Trophoblast cell (in vitro differentiated cells and primary cell): Measurements from ENCODE around the gene ZDHHC24.
A peak's percentile ranks its signal among the peaks of the same experiment; 100 is the strongest.
"Not testable (repeated sequence)": the region's sequence is repeated elsewhere in the genome, so short reads cannot be mapped to it uniquely, and the experiment has no call there.

Source experiments
- DNase-seq, 2 donors: peaks; one replicate each; pipeline ENCODE4 v3.0.0-alpha.2; 2016
- H2AFZ ChIP-seq: 2 replicates; pipeline ENCODE4 v1.6.1; 2013; ENCODE audit warnings: low read length, moderate library complexity, mild to moderate bottlenecking; ENCODE audit not compliant: insufficient read depth, poor library complexity
- H2AK5ac ChIP-seq: 2 replicates; pipeline ENCODE4 v1.6.1; 2013; ENCODE audit warnings: mild to moderate bottlenecking, low read length
- H2BK120ac ChIP-seq: 2 replicates; pipeline ENCODE4 v1.6.1; 2013; ENCODE audit warnings: low read length, mild to moderate bottlenecking, moderate library complexity; ENCODE audit not compliant: insufficient read depth, poor library complexity
- H2BK12ac ChIP-seq: 2 replicates; pipeline ENCODE4 v1.6.1; 2013; ENCODE audit warnings: mild to moderate bottlenecking, low read length, moderate library complexity
- H2BK5ac ChIP-seq: 2 replicates; pipeline ENCODE4 v1.6.1; 2013; ENCODE audit warnings: low read length, low read depth, moderate library complexity, mild to moderate bottlenecking; ENCODE audit not compliant: poor library complexity
- H3K14ac ChIP-seq: 2 replicates; pipeline ENCODE4 v1.6.1; 2013; ENCODE audit warnings: mild to moderate bottlenecking, low read length
- H3K18ac ChIP-seq: 2 replicates; pipeline ENCODE4 v1.6.1; 2013; ENCODE audit warnings: mild to moderate bottlenecking, low read length
- H3K23ac ChIP-seq: 2 replicates; pipeline ENCODE4 v1.6.1; 2013; ENCODE audit warnings: low read length
- H3K27ac ChIP-seq: 2 replicates; pipeline ENCODE4 v1.5.1; 2013; ENCODE audit warnings: low read depth, mild to moderate bottlenecking, inconsistent platforms, low read length, moderate library complexity
- H3K27me3 ChIP-seq: 2 replicates; pipeline ENCODE4 v1.6.1; 2013; ENCODE audit warnings: inconsistent platforms, mild to moderate bottlenecking, low read length, moderate library complexity; ENCODE audit not compliant: insufficient read depth
- H3K36me3 ChIP-seq, 2 experiments: 1 replicate in 1 of 2; 2 replicates in 1 of 2; pipeline ENCODE4 v1.6.1; 2013; ENCODE audit warnings: low read length in 2 of 2, mild to moderate bottlenecking in 2 of 2, moderate library complexity in 1 of 2; ENCODE audit not compliant: insufficient read depth in 2 of 2, control insufficient read depth in 1 of 2
- H3K4ac ChIP-seq: 2 replicates; pipeline ENCODE4 v1.6.1; 2013; ENCODE audit warnings: low read depth, mild to moderate bottlenecking, low read length, moderate library complexity
- H3K4me1 ChIP-seq, 2 experiments: 1 replicate in 1 of 2; 2 replicates in 1 of 2; pipeline ENCODE4 v1.6.1; 2013; ENCODE audit warnings: low read length in 2 of 2, mild to moderate bottlenecking in 2 of 2, moderate library complexity in 1 of 2; ENCODE audit not compliant: insufficient read depth in 2 of 2, control insufficient read depth in 1 of 2
- H3K4me2 ChIP-seq: 2 replicates; pipeline ENCODE4 v1.6.1; 2013; ENCODE audit warnings: inconsistent platforms, mild to moderate bottlenecking, low read length, moderate library complexity
- H3K4me3 ChIP-seq: 2 replicates; pipeline ENCODE4 v1.5.1; 2013; ENCODE audit warnings: mild to moderate bottlenecking, low read depth, low read length, inconsistent platforms
- H3K79me1 ChIP-seq: one replicate; pipeline ENCODE4 v1.6.1; 2013; ENCODE audit warnings: low read length
- H3K79me2 ChIP-seq: 2 replicates; pipeline ENCODE4 v1.6.1; 2013; ENCODE audit warnings: low read length, mild to moderate bottlenecking; ENCODE audit not compliant: control insufficient read depth, insufficient read depth, poor library complexity
- H3K9ac ChIP-seq: 2 replicates; pipeline ENCODE4 v1.6.1; 2013; ENCODE audit warnings: mild to moderate bottlenecking, low read length
- H3K9me3 ChIP-seq: 2 replicates; pipeline ENCODE4 v1.6.1; 2013; ENCODE audit warnings: low read depth, mild to moderate bottlenecking, control low read depth, inconsistent platforms, low read length; ENCODE audit not compliant: insufficient read depth
- H4K12ac ChIP-seq: 2 replicates; pipeline ENCODE4 v1.6.1; 2013; ENCODE audit warnings: low read depth, mild to moderate bottlenecking, low read length, moderate library complexity
- H4K8ac ChIP-seq: 2 replicates; pipeline ENCODE4 v1.6.1; 2013; ENCODE audit warnings: low read depth, mild to moderate bottlenecking, low read length, moderate library complexity
- H4K91ac ChIP-seq: one replicate; pipeline ENCODE4 v1.6.1; 2013; ENCODE audit warnings: low read depth, mild to moderate bottlenecking, low read length, moderate library complexity
- WGBS: extraction: QIAGEN DNeasy Blood & Tissue Kit; methylation state at CpG from one replicate; pipeline ENCODE4 v1.1.7; 2013; ENCODE audit warnings: missing lambda C conversion rate; ENCODE audit not compliant: insufficient read length, insufficient coverage; ENCODE audit errors: extremely low coverage; 5-methylcytosine and 5-hydroxymethylcytosine counted together

ZDHHC24 gene

GRCh38 chr11:66544952-66545351 lies 896 bp downstream of the ZDHHC24 start:
- not testable (repeated sequence) for DNase-seq, H3K9me3 ChIP-seq, H3K79me1 ChIP-seq, H2BK5ac ChIP-seq, H3K36me3 ChIP-seq, H4K8ac ChIP-seq, H2AFZ ChIP-seq, H3K18ac ChIP-seq, H3K14ac ChIP-seq, H3K27me3 ChIP-seq, H3K23ac ChIP-seq, H2AK5ac ChIP-seq, H4K12ac ChIP-seq, H3K27ac ChIP-seq, H3K4me3 ChIP-seq, H4K91ac ChIP-seq, H3K4ac ChIP-seq, H3K9ac ChIP-seq, H2BK120ac ChIP-seq, H3K79me2 ChIP-seq, H2BK12ac ChIP-seq, H3K4me1 ChIP-seq
- WGBS = no CpG with 5 or more reads among the region's 14 CpGs
- H3K4me2 ChIP-seq = peak overlapping the region; percentile 79

GRCh38 chr11:66543263-66544107 lies 2.4 kb downstream of the ZDHHC24 start:
- peaks cover 5% of the 10 kb centered on the region for H3K9me3 ChIP-seq
- H3K27me3 ChIP-seq = no peaks in the 10 kb centered on the region
- H3K79me1 ChIP-seq = peaks cover 7% of the 10 kb centered on the region
- no peak for DNase-seq
- no peak overlapping the region for H3K4me3 ChIP-seq
- H3K14ac ChIP-seq = no peak overlapping the region
- H3K9ac ChIP-seq = no peak overlapping the region
- H2AFZ ChIP-seq = no peak overlapping the region
- H2BK12ac ChIP-seq = no peak overlapping the region
- no peak overlapping the region for H3K18ac ChIP-seq
- H4K8ac ChIP-seq = no peak overlapping the region
- no peak overlapping the region for H4K91ac ChIP-seq
- no CpG with 5 or more reads among the region's 26 CpGs for WGBS
- no peak overlapping the region for H2AK5ac ChIP-seq
- H3K4me2 ChIP-seq = no peak overlapping the region
- no peak overlapping the region for H2BK5ac ChIP-seq
- no peak overlapping the region for H3K27ac ChIP-seq
- peaks cover 3 to 5% of the 10 kb centered on the region in 2 experiments for H3K4me1 ChIP-seq
- H3K36me3 ChIP-seq = peaks cover 5 to 13% of the 10 kb centered on the region in 2 experiments
- no peak overlapping the region for H3K23ac ChIP-seq
- H4K12ac ChIP-seq = no peak overlapping the region
- no peak overlapping the region for H2BK120ac ChIP-seq
- peaks cover 5% of the 10 kb centered on the region for H3K79me2 ChIP-seq
- no peak overlapping the region for H3K4ac ChIP-seq

DNA sequence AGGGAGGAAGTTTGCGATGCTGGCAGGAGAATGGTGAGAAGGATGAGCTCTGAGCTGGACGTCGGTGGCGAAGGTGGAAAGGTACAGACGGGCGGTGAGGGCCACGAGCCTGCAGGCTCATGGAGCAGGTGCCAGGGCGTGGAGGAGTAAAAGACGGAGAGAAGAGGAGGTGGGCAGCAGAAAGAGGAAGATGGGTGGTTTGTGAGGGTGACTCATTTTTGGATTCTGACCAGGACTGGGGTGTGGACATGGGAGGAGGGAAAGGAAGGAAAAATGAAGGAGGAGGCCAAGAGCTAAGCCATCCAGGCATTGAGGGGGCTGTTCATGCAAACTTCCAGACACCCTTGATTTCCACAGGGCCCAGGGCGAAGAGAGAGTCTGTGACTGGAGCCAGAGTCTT lies 3.5 kb downstream of the ZDHHC24 start:
- H3K4me2 ChIP-seq = no peak overlapping the region
- no peak overlapping the region for H4K91ac ChIP-seq
- no peak overlapping the region for H3K27ac ChIP-seq
- H2BK120ac ChIP-seq = no peak overlapping the region
- no peaks in the 10 kb centered on the region for H3K27me3 ChIP-seq
- H3K79me2 ChIP-seq = peaks cover 5% of the 10 kb centered on the region
- H3K23ac ChIP-seq = no peak overlapping the region
- no CpG with 5 or more reads among the region's 10 CpGs for WGBS
- H4K8ac ChIP-seq = no peak overlapping the region
- H3K9me3 ChIP-seq = peaks cover 5% of the 10 kb centered on the region
- H3K18ac ChIP-seq = no peak overlapping the region
- H2AK5ac ChIP-seq = no peak overlapping the region
- H3K14ac ChIP-seq = no peak overlapping the region
- no peak overlapping the region for H2BK5ac ChIP-seq
- DNase-seq = no peak
- no peak overlapping the region for H2BK12ac ChIP-seq
- no peak overlapping the region for H4K12ac ChIP-seq
- no peak overlapping the region for H2AFZ ChIP-seq
- H3K79me1 ChIP-seq = peaks cover 7% of the 10 kb centered on the region
- H3K4me3 ChIP-seq = no peak overlapping the region
- peaks cover 3 to 5% of the 10 kb centered on the region in 2 experiments for H3K4me1 ChIP-seq
- H3K9ac ChIP-seq = no peak overlapping the region
- no peak overlapping the region for H3K4ac ChIP-seq
- H3K36me3 ChIP-seq = peaks cover 5 to 13% of the 10 kb centered on the region in 2 experiments

DNA sequence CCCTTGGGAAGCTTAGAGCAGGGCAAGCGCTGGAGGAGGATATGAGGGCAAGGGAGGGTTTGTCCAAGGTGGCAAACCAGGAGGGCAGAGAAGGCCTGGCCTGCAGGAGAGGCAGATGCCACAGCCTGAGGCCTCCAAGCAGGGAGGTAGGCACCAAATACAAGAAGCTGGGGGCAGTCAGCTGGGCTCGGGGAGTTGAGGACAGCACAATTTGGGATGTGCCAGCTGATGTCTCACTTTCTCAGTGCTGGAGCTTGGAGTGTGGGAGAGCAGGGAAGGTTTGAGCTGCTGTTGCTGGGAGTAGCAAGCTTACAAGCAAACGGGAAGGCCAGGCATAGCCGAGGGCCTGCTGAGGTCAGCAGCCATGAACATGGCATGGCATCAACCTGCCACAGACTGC lies 4.0 kb downstream of the ZDHHC24 start:
- H3K4me2 ChIP-seq = no peak overlapping the region
- no peak overlapping the region for H2BK120ac ChIP-seq
- peaks cover 5 to 13% of the 10 kb centered on the region in 2 experiments for H3K36me3 ChIP-seq
- no peak overlapping the region for H3K4me3 ChIP-seq
- H3K9ac ChIP-seq = no peak overlapping the region
- peaks cover 5% of the 10 kb centered on the region for H3K79me2 ChIP-seq
- no peak overlapping the region for H4K91ac ChIP-seq
- no peaks in the 10 kb centered on the region for H3K27me3 ChIP-seq
- H3K9me3 ChIP-seq = peaks cover 5% of the 10 kb centered on the region
- H3K4me1 ChIP-seq = peaks cover 3 to 5% of the 10 kb centered on the region in 2 experiments
- no peak overlapping the region for H3K23ac ChIP-seq
- H2BK5ac ChIP-seq = no peak overlapping the region
- H2AK5ac ChIP-seq = no peak overlapping the region
- H3K14ac ChIP-seq = no peak overlapping the region
- H2BK12ac ChIP-seq = no peak overlapping the region
- no peak for DNase-seq
- no peak overlapping the region for H4K8ac ChIP-seq
- no CpG with 5 or more reads among the region's 4 CpGs for whole genome bisulfite sequencing
- no peak overlapping the region for H3K18ac ChIP-seq
- H2AFZ ChIP-seq = no peak overlapping the region
- H3K4ac ChIP-seq = no peak overlapping the region
- H3K79me1 ChIP-seq = peaks cover 7% of the 10 kb centered on the region
- no peak overlapping the region for H4K12ac ChIP-seq
- H3K27ac ChIP-seq = no peak overlapping the region
